ENCODE data around the gene CTDP1.

The CTDP1 gene

DNA sequence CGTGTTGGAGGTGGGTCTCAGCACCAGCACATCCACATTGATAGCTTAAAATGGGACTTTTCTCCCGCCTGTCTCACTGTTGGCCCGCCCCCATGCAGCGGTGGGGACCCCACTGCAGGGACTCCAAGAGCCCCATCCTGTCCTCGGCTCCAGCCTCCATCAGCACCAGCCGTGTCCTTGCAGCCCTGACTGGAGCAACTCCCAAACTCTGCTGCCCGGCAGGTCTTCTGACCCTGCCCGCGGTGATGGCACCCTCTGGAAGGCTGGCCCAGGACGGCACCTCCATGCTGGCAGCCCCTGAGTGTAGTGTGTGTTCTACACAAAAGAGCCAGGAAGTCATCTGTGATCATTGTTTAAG is 76.5 kb downstream of the CTDP1 start (continued):
- TF ChIP-seq, protein P1, sequence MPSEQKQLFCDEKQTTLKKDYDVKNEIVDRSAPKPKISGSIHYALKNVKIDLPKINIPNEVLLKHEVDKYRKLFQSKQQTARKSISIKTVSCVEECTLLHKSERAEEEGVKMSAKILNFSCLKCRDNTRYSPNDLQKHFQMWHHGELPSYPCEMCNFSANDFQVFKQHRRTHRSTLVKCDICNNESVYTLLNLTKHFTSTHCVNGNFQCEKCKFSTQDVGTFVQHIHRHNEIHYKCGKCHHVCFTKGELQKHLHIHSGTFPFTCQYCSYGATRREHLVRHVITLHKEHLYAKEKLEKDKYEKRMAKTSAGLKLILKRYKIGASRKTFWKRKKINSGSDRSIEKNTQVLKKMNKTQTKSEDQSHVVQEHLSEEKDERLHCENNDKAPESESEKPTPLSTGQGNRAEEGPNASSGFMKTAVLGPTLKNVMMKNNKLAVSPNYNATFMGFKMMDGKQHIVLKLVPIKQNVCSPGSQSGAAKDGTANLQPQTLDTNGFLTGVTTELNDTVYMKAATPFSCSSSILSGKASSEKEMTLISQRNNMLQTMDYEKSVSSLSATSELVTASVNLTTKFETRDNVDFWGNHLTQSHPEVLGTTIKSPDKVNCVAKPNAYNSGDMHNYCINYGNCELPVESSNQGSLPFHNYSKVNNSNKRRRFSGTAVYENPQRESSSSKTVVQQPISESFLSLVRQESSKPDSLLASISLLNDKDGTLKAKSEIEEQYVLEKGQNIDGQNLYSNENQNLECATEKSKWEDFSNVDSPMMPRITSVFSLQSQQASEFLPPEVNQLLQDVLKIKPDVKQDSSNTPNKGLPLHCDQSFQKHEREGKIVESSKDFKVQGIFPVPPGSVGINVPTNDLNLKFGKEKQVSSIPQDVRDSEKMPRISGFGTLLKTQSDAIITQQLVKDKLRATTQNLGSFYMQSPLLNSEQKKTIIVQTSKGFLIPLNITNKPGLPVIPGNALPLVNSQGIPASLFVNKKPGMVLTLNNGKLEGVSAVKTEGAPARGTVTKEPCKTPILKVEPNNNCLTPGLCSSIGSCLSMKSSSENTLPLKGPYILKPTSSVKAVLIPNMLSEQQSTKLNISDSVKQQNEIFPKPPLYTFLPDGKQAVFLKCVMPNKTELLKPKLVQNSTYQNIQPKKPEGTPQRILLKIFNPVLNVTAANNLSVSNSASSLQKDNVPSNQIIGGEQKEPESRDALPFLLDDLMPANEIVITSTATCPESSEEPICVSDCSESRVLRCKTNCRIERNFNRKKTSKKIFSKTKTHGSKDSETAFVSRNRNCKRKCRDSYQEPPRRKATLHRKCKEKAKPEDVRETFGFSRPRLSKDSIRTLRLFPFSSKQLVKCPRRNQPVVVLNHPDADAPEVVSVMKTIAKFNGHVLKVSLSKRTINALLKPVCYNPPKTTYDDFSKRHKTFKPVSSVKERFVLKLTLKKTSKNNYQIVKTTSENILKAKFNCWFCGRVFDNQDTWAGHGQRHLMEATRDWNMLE (tag by site-specific recombination; conservative IDR thresholded peaks at IDR 0.05; ENCODE audit: low read depth), result no peak
- TF ChIP-seq ZNF610 (tag by site-specific recombination; IDR thresholded peaks at IDR 0.05; ENCODE audit: borderline replicate concordance) (no peak), ZFP41 (tag by site-specific recombination; IDR thresholded peaks at IDR 0.05; ENCODE audit: borderline replicate concordance) (no peak)
- TF ChIP-seq, protein P2, sequence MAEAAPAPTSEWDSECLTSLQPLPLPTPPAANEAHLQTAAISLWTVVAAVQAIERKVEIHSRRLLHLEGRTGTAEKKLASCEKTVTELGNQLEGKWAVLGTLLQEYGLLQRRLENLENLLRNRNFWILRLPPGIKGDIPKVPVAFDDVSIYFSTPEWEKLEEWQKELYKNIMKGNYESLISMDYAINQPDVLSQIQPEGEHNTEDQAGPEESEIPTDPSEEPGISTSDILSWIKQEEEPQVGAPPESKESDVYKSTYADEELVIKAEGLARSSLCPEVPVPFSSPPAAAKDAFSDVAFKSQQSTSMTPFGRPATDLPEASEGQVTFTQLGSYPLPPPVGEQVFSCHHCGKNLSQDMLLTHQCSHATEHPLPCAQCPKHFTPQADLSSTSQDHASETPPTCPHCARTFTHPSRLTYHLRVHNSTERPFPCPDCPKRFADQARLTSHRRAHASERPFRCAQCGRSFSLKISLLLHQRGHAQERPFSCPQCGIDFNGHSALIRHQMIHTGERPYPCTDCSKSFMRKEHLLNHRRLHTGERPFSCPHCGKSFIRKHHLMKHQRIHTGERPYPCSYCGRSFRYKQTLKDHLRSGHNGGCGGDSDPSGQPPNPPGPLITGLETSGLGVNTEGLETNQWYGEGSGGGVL (tag by site-specific recombination; IDR thresholded peaks at IDR 0.05), result no peak

DNA sequence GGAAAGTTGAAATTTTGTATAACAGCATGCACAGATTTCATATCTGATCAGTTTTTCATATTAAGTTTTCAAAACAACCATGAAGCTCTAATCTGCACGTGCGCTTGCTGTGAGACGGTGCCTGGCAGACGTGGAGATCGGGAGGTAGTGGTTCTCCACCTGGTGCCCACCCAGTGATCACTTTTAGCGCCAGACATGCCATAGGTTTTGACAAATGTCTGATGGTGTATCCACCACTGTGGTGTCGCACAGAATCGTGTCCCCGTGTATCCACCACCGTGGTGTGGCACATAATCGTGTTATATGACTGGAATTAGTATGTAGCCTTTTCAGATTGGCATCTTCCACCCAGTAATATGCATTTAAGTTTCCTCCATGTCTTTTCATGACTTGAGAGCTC is 77.2 kb downstream of the CTDP1 start:
- Histone ChIP-seq H3K4me3 (ENCODE audit: low read depth, low read length) (no peak overlapping the region), H3K9me3 (ENCODE audit: control insufficient read depth, insufficient read depth, low read depth, low read length) (no peaks in the 10 kb centered on the region), H3K27ac (ENCODE audit: extremely low read depth, low read depth, low read length) (no peak overlapping the region), H3K4me1 (ENCODE audit: control insufficient read depth, insufficient read depth, low read length) (no peaks in the 10 kb centered on the region), H3K36me3 (ENCODE audit: control insufficient read depth in 2 of 2, insufficient read depth in 1 of 2, low read length in 2 of 2) (peaks cover 0 to 19% of the 10 kb centered on the region in 2 experiments; a peak in 1 of 3 replicates)
- ChIA-PET CTCF (no interaction called here), POLR2A (no interaction called here)
- TF ChIP-seq, protein P3, sequence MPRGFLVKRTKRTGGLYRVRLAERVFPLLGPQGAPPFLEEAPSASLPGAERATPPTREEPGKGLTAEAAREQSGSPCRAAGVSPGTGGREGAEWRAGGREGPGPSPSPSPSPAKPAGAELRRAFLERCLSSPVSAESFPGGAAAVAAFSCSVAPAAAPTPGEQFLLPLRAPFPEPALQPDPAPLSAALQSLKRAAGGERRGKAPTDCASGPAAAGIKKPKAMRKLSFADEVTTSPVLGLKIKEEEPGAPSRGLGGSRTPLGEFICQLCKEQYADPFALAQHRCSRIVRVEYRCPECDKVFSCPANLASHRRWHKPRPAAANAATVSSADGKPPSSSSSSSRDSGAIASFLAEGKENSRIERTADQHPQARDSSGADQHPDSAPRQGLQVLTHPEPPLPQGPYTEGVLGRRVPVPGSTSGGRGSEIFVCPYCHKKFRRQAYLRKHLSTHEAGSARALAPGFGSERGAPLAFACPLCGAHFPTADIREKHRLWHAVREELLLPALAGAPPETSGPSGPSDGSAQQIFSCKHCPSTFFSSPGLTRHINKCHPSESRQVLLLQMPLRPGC (tag by site-specific recombination; IDR thresholded peaks at IDR 0.05), result no peak
- no peak for TF ChIP-seq ZNF10 (tag by site-specific recombination; IDR thresholded peaks at IDR 0.05)

DNA sequence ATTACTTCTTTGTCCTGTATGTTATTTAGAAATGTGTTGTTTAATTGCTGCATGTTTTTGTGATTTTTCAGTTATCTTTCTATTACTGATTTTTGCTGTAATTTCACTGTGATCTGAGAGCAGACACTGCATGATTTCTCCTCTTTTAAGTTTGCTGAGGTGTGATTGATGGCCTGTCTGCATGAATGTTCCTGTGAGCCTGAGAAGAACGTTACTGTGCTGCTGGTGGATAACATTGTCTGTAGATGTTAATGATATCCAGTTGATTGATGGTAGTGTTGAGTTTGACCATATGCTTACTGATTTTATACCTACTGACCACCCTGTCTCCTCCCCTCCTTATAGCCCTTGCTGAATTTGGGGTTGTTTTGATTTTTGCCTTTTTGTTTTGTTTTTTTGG is 80.7 kb downstream of the CTDP1 start:
- H3K4me3 ChIP-seq (ENCODE audit: low read depth, low read length), result no peak overlapping the region
- H3K4me1 ChIP-seq (ENCODE audit: control insufficient read depth, insufficient read depth, low read length), result no peaks in the 10 kb centered on the region
- no peaks in the 10 kb centered on the region for H3K9me3 ChIP-seq (ENCODE audit: control insufficient read depth, insufficient read depth, low read depth, low read length)
- H3K36me3 ChIP-seq (ENCODE audit: control insufficient read depth in 2 of 2, insufficient read depth in 1 of 2, low read length in 2 of 2), result no peaks in the 10 kb centered on the region
- TF ChIP-seq ZNF791 (tag by site-specific recombination; IDR thresholded peaks at IDR 0.05) (no peak), MZF1 (tag by site-specific recombination; IDR thresholded peaks at IDR 0.05; ENCODE audit: borderline replicate concordance) (no peak), ZFHX2 (tag by site-specific recombination; conservative IDR thresholded peaks at IDR 0.05) (no peak), KLF16 (tag by site-specific recombination; IDR thresholded peaks at IDR 0.05) (no peak), ZNF354C (tag by site-specific recombination; IDR thresholded peaks at IDR 0.05; ENCODE audit: borderline replicate concordance, low read depth) (no peak), ZNF707 (tag by site-specific recombination; IDR thresholded peaks at IDR 0.05) (no peak), OSR2 (tag by site-specific recombination; IDR thresholded peaks at IDR 0.05) (no peak), GLI4 (tag by site-specific recombination; IDR thresholded peaks at IDR 0.05) (no peak), ZNF366 (tag by site-specific recombination; conservative IDR thresholded peaks at IDR 0.05) (no peak), ZNF324 (tag by site-specific recombination; IDR thresholded peaks at IDR 0.05) (no peak), ZNF146 (tag by site-specific recombination; IDR thresholded peaks at IDR 0.05) (no peak), ZNF132 (tag by site-specific recombination; IDR thresholded peaks at IDR 0.05; ENCODE audit: borderline replicate concordance) (no peak), ZNF558 (tag by site-specific recombination; IDR thresholded peaks at IDR 0.05) (no peak), ZNF239 (tag by site-specific recombination; IDR thresholded peaks at IDR 0.05) (no peak), ZIC2 (tag by site-specific recombination; IDR thresholded peaks at IDR 0.05) (no peak)
- TF ChIP-seq, protein P4, sequence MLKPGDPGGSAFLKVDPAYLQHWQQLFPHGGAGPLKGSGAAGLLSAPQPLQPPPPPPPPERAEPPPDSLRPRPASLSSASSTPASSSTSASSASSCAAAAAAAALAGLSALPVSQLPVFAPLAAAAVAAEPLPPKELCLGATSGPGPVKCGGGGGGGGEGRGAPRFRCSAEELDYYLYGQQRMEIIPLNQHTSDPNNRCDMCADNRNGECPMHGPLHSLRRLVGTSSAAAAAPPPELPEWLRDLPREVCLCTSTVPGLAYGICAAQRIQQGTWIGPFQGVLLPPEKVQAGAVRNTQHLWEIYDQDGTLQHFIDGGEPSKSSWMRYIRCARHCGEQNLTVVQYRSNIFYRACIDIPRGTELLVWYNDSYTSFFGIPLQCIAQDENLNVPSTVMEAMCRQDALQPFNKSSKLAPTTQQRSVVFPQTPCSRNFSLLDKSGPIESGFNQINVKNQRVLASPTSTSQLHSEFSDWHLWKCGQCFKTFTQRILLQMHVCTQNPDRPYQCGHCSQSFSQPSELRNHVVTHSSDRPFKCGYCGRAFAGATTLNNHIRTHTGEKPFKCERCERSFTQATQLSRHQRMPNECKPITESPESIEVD (tag by site-specific recombination; IDR thresholded peaks at IDR 0.05), result no peak
- TF ChIP-seq, protein P5, sequence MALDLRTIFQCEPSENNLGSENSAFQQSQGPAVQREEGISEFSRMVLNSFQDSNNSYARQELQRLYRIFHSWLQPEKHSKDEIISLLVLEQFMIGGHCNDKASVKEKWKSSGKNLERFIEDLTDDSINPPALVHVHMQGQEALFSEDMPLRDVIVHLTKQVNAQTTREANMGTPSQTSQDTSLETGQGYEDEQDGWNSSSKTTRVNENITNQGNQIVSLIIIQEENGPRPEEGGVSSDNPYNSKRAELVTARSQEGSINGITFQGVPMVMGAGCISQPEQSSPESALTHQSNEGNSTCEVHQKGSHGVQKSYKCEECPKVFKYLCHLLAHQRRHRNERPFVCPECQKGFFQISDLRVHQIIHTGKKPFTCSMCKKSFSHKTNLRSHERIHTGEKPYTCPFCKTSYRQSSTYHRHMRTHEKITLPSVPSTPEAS (tag by site-specific recombination; IDR thresholded peaks at IDR 0.05), result no peak
- H3K27ac ChIP-seq (ENCODE audit: extremely low read depth, low read depth, low read length), result no peak overlapping the region
- ChIA-PET POLR2A (no interaction called here), CTCF (no interaction called here)

Measured in HEK293 (cell line).